ENCODE data around the gene DDX56. TPM values are rescaled to one million over a fixed set of nuclear protein-coding genes. Genes with fewer than 3 reads are reported as not detected.

The DDX56 gene
- total RNA-seq, 1 experiment from 2014 or later: 119 TPM

DNA sequence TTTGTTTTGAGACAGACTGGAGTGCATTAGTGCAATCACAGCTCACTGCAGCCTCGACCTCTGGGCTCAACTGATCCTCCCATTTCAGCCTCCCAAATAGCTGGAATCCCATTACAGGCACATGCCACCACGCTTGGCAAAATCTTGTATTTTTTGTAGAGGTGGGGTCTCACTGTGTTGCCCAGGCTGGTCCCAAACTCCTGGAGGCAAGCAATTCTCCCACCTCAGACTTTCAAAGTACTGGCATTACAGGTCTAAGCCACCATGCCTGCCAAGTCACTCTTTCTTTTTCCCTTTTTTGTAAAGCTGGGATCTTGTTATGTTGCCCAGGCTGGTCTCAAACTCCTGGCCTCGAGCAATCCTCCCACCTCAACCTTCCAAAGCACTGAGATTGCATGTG lies 24.3 kb downstream of the DDX56 start:
- Histone ChIP-seq H3K79me2 (ENCODE audit: low read length) (no peaks in the 10 kb centered on the region), H3K4me1 (ENCODE audit: insufficient read depth, low read length) (peaks cover 12% of the 10 kb centered on the region), H3K4me2 (ENCODE audit: low read length) (no peak overlapping the region), H3K27me3 (ENCODE audit: low read length) (no peaks in the 10 kb centered on the region), H3K4me3 (ENCODE audit: low read length) (no peak overlapping the region), H3K9me2 (replicated peaks; ENCODE audit: low read length) (no peaks in the 10 kb centered on the region), H3K36me3 (ENCODE audit: low read depth, low read length) (no peaks in the 10 kb centered on the region), H3K27ac (ENCODE audit: low read length) (no peak overlapping the region), H3K9me3 (ENCODE audit: low read length) (no peaks in the 10 kb centered on the region), H4K20me1 (ENCODE audit: low read length) (no peaks in the 10 kb centered on the region), H3K9ac (ENCODE audit: low read length) (no peak overlapping the region), H2AFZ (ENCODE audit: low read length) (no peak overlapping the region), H3F3A (ENCODE audit: low read length, unreplicated experiment) (no peaks in the 10 kb centered on the region)
- BruUV-seq (replicated peaks): no TSS peak
- ChIA-PET CTCF (no interaction called here), POLR2A (ENCODE audit: unreplicated experiment) (interaction anchor here (0.6 kb wide), 1 partner anchor 57 kb away, joined by 4 read pairs; no protein-coding TSS in a partner anchor)
- TF ChIP-seq EZH2phosphoT487 (IDR thresholded peaks at IDR 0.05; ENCODE audit: borderline replicate concordance, low read length) (no peak), EZH2 (IDR thresholded peaks at IDR 0.05; ENCODE audit: low read length, unreplicated experiment) (no peak)
- TF ChIP-seq, protein P1, sequence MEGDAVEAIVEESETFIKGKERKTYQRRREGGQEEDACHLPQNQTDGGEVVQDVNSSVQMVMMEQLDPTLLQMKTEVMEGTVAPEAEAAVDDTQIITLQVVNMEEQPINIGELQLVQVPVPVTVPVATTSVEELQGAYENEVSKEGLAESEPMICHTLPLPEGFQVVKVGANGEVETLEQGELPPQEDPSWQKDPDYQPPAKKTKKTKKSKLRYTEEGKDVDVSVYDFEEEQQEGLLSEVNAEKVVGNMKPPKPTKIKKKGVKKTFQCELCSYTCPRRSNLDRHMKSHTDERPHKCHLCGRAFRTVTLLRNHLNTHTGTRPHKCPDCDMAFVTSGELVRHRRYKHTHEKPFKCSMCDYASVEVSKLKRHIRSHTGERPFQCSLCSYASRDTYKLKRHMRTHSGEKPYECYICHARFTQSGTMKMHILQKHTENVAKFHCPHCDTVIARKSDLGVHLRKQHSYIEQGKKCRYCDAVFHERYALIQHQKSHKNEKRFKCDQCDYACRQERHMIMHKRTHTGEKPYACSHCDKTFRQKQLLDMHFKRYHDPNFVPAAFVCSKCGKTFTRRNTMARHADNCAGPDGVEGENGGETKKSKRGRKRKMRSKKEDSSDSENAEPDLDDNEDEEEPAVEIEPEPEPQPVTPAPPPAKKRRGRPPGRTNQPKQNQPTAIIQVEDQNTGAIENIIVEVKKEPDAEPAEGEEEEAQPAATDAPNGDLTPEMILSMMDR (conservative IDR thresholded peaks at IDR 0.05; ENCODE audit: low read depth, low read length): no peak
- DNase-seq (no peak), ATAC-seq (no peak)
- intact Hi-C loops (cut with micrococcal nuclease): no loop called here

GRCh38 chr7:44548893-44549292 lies 24.8 kb downstream of the DDX56 start:
- no peaks in the 10 kb centered on the region for H3K79me2 ChIP-seq (ENCODE audit: low read length)
- no peak overlapping the region for H3K4me2 ChIP-seq (ENCODE audit: low read length)
- H3F3A ChIP-seq (ENCODE audit: low read length, unreplicated experiment): no peaks in the 10 kb centered on the region
- H4K20me1 ChIP-seq (ENCODE audit: low read length): no peaks in the 10 kb centered on the region
- BruUV-seq (replicated peaks): no TSS peak
- DNase-seq (no peak), ATAC-seq (no peak)
- H3K9me3 ChIP-seq (ENCODE audit: low read length): no peaks in the 10 kb centered on the region
- H3K9me2 ChIP-seq (replicated peaks; ENCODE audit: low read length): no peaks in the 10 kb centered on the region
- no peak overlapping the region for H3K9ac ChIP-seq (ENCODE audit: low read length)
- intact Hi-C loops (cut with micrococcal nuclease): no loop called here
- TF ChIP-seq EZH2phosphoT487 (IDR thresholded peaks at IDR 0.05; ENCODE audit: borderline replicate concordance, low read length) (no peak), EZH2 (IDR thresholded peaks at IDR 0.05; ENCODE audit: low read length, unreplicated experiment) (no peak)
- TF ChIP-seq, protein P1 (conservative IDR thresholded peaks at IDR 0.05; ENCODE audit: low read depth, low read length): no peak
- H2AFZ ChIP-seq (ENCODE audit: low read length): no peak overlapping the region
- POLR2A ChIA-PET (ENCODE audit: unreplicated experiment): no interaction called here
- H3K36me3 ChIP-seq (ENCODE audit: low read depth, low read length): no peaks in the 10 kb centered on the region
- peaks cover 18% of the 10 kb centered on the region for H3K4me1 ChIP-seq (ENCODE audit: insufficient read depth, low read length)
- CTCF ChIA-PET: no interaction called here
- H3K27me3 ChIP-seq (ENCODE audit: low read length): no peaks in the 10 kb centered on the region
- H3K27ac ChIP-seq (ENCODE audit: low read length): no peak overlapping the region
- no peak overlapping the region for H3K4me3 ChIP-seq (ENCODE audit: low read length)

DNA sequence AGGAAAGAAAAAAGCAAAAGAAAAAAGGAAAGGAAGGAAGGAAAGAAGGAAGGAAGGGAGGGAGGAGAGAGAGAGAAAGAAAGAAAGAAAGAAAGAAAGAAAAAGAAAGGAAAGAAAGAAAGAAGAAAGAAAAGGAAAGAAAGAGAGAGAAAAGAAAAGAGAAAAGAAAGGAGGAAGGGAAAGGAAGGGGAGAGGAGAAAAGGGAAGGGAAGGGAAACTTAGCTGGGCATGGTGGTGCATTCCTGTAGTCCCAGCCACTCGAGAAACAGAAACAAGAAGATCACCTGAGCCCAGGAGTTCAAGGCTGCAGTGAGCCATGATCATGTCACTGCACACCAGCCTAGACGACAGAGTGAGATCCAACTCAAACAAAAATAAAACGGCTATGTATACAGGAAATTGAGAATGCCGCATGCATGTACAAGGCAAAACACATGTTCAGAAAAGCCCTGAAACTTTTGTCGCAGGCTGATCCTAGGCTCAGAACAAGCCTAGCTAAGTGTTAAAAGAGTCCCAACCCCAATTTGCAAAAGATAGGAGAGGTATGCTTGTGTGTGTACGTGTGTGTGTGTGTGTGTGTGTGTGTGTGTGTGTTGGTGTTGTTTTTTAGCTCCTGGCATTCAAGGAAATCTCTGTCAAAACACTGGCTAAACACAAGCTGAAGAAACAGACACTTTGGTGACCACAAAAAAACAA lies 26.0 kb downstream of the DDX56 start:
- CTCF ChIA-PET: interaction anchor here (0.5 to 0.6 kb wide), 2 partner anchors 8 to 140 kb away, joined by 3 to 8 read pairs; no protein-coding TSS in a partner anchor
- H3K9me2 ChIP-seq (replicated peaks; ENCODE audit: low read length): no peaks in the 10 kb centered on the region
- no peak overlapping the region for H3K27ac ChIP-seq (ENCODE audit: low read length)
- peak overlapping the region; percentile 46 for H3K4me2 ChIP-seq (ENCODE audit: low read length)
- BruUV-seq (replicated peaks): no TSS peak
- ATAC-seq (peak; percentile 23), DNase-seq (peak; percentile 35)
- intact Hi-C loops (cut with micrococcal nuclease): no loop called here
- H3K4me3 ChIP-seq (ENCODE audit: low read length): peak overlapping the region; percentile 30; the same call in 1 of the 2 replicates
- peak overlapping the region; percentile 50; the same call in 1 of the 2 replicates for H2AFZ ChIP-seq (ENCODE audit: low read length)
- no peaks in the 10 kb centered on the region for H3K79me2 ChIP-seq (ENCODE audit: low read length)
- POLR2A ChIA-PET (ENCODE audit: unreplicated experiment): no interaction called here
- peaks cover 28% of the 10 kb centered on the region for H3K4me1 ChIP-seq (ENCODE audit: insufficient read depth, low read length)
- TF ChIP-seq, protein P1 (conservative IDR thresholded peaks at IDR 0.05; ENCODE audit: low read depth, low read length): no peak
- TF ChIP-seq EZH2 (IDR thresholded peaks at IDR 0.05; ENCODE audit: low read length, unreplicated experiment): no peak
- no peak for TF ChIP-seq EZH2phosphoT487 (IDR thresholded peaks at IDR 0.05; ENCODE audit: borderline replicate concordance, low read length)
- no peaks in the 10 kb centered on the region for H3F3A ChIP-seq (ENCODE audit: low read length, unreplicated experiment)
- no peak overlapping the region for H3K9ac ChIP-seq (ENCODE audit: low read length)
- H3K9me3 ChIP-seq (ENCODE audit: low read length): no peaks in the 10 kb centered on the region
- H3K27me3 ChIP-seq (ENCODE audit: low read length): no peaks in the 10 kb centered on the region
- no peaks in the 10 kb centered on the region for H4K20me1 ChIP-seq (ENCODE audit: low read length)
- H3K36me3 ChIP-seq (ENCODE audit: low read depth, low read length): no peaks in the 10 kb centered on the region
